NCI-H82 treated with DMSO at 0.1 percent for 48 hours (cell line): Measurements from ENCODE around the gene STK35.

Source experiments
- DNase-seq: peaks from one replicate; lab custom pipeline; 2025; ENCODE audit not compliant: unreplicated experiment; lab: John Stamatoyannopoulos, UW

Gene STK35

DNA sequence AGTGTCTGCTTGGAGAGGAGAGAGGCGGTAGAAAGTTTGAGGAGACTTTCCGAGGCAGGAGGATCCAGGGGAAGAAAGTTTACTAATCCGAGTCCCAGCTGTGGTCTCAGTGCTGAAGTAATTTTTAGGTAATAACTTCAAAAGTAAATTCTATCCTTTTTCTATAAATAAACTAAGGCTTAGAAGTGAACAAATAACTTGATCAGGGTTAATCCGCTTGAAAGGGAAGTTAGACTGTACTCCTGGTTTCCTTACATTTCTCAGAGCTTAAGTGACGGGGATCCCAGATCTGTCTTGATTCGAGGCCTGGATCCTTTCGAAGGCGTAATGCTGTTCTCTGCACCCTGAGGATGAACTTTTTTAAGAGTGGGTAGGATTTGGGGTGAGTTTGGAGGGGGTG is 2.6 kb downstream of the STK35 start:
- DNase-seq: no peak

DNA sequence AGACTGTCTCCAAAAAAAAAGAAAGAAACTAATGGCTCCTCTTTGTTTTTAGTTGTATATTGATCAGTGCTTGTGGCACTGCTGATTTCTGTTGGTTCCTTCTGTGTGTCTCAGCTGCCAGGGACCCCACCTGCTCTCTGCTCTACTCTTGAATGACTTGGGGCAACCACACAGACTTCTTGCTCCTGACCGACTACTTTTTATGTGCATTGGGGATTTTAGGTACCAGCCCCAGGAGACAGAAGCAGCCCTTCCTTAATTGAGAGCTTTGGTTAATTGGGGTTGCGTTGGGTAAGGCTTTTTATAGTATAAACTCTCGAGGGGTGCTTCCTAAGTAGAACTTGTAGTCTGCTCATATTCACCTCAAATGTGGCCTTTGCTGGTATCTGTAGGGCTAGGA is 6.9 kb downstream of the STK35 start:
- no peak for DNase-seq

DNA sequence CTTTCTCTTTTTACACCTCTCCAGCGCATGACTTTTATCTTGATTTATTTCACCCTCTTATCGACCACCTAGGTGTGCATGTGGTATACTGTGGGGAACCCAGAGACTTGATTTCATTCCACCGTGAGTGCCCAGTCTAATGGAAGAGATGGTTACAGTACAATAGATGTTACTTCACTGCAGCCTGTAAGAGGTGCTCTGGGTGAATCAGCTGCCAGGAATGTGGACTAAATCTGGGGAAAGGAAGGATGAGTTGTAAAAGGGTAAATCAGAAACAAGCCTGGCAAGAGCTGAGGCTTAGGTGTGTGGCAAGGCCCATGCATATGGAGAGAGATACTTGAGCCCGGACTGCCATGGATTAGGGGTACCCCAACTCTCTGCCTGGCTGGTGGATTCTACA is 7.4 kb downstream of the STK35 start:
- DNase-seq: no peak

DNA sequence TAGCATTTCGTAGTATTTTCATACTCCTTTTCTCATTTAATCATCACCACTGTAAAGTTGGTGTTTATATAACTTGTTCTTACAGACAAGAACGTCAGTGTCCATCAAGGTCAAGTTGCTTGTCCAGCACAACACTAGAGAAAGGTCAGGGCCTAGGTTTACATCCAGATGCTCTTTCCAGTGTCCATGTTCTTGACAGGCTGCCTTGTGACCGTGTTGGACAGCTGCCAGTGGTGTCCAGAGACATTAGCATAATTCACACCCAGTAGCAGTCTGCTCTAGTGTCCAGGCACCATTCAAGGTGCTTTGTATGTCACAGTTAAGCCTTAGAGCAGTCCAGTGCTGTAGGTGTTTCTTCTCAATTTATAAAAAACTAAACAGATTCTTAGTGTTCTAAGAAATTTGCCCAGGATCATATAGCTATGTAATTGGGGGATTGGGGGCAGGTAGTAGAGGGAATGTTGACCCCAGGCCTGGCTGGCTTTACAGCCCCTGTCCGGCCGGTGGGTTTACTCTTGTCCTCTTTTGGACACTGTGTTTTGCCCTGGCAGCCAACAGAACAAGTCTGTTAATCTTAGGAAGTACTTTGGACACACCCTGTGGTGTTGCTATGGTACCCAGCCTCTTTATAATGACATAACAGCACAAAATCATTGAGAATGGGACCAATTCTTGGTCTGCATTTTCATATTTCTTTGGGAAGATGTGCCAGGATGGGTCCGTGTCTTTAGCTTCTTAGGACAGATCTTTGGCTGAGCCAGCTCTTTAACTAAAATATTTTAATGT is 8.0 kb downstream of the STK35 start:
- no peak for DNase-seq

DNA sequence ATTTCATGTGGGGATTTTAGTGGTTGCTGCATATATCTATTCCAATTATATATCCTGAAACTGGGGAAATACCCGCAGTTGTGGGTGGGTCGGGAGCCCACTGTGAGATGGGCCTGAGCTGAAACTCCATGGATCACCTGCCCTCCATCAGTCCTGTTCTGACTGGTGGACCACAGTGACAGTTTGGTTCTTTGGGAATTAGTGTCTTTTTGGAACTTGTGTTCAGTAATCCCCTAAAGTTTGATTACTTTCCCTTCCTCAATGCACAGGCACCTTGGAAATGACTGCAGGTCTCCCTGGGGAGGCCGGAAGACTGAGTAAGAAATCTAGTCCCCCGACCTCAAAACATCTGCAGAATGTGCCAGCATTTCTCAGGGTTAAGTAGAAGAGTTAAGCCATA is 11.3 kb downstream of the STK35 start:
- no peak for DNase-seq

DNA sequence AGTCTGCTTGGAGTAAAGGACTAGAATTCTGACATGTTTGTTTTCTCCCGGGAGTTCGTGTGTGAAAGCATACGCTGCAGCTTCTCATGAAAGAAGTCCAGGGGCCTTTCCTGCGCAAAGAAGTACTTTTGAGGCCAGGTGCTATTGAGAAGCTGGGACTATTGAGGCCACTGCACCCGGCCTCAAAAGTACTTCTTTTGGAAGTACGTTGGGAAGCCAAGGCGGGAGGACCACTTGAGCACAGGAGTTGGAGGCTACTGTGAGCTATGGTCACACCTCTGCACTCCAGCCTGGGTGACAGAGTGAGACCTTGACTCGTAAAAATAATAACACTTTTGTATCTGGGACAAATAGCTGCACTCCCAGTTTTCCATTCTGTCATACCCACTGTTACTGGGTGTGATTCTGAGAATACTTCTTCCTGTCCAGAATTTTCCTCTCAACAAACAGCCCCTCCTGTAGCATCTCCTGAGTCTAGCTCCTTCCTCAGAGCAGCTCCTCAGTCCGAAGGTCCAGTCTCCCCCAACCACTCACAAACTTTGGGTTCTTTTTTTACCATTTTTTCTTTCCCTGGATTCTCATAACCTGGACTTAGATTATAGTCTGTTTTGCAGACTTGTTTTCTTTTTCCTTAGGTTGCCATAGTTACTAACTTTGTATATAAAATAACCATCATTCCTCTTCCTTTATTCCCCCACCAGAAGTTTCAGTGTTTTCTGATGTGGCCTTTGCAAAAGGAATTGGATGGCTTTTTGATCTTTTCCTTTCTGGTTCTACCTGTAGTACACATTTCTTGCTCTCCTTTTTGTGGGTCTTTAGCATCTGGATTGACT is 12.7 kb downstream of the STK35 start:
- DNase-seq: no peak

DNA sequence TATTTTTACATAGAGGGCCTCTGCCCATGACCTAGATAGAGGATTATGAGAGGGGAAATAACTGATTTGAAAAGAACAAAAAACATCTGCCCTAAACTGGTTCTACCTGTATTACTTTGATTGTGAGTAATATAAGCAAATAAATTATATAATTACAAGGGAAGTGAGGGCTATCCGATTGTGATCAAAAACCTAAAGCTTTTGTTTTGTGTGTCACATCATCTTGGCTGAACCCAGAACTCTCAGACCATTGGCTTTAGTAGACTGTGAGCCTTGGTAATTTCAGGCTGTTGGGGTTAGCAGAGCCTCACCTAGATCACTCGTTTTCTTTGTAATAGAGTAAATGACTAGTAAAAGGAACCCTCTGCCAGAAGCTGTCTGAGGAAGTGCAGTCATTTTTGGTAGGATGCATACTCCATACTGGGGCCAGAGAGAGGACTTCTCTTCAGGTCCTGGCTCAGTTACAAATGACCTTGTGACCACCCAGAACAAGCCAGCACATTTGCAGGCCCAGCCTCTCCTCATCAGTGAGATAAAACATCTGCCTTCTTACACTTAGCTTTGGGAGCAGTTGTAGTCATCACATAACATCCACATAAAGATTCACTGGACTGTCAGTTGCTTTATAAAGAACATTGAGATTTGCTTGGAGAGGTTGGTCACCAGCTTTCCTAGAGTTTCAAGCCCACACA is 13.5 kb downstream of the STK35 start:
- no peak for DNase-seq

DNA sequence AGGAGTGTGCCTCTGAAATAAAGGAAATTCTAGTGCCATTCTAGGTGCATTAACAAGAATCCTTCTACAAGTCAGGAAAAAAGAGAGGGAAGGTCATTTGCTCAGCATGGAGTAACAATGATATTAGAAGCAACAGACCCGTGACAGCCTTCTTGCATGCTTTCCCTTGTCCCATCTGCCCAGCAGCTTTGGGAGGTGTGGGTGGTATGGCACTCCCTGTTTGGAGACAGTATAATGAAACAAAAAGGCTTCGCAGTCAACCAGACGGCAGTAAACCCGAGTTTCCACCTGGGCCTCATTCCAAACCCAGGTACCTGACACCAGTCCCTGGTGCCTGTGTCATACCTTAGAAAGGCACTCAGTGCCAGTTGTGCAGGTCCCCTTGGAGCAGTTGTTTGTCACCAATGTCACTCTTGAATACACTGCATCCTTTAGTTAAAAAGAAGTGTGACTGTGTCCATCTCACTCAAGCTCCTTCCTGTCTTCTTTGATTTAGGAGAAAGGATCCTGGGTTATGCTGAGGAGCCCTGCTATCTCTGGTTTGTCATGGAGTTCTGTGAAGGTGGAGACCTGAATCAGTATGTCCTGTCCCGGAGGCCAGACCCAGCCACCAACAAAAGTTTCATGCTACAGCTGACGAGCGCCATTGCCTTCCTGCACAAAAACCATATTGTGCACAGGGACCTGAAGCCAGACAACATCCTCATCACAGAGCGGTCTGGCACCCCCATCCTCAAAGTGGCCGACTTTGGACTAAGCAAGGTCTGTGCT is 14.7 kb downstream of the STK35 start:
- DNase-seq: no peak

DNA sequence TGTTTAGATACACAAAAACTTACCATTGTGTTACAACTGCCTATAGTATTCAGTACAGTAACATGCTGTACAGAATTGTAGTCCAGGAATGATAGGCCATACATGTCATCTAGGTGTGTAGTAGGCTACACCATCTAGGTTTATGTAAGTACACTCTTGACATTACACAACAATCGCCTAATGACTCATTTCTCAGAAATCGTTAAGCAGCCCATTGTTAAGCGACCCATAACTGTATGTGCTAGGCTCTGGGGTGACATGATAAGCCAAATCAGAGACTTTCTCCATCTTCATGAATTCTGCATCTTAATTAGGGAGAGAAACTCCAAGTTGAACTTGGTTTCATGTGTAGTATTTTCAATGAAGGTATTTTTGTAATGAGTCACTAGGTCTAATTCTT is 17.2 kb downstream of the STK35 start:
- DNase-seq: no peak

DNA sequence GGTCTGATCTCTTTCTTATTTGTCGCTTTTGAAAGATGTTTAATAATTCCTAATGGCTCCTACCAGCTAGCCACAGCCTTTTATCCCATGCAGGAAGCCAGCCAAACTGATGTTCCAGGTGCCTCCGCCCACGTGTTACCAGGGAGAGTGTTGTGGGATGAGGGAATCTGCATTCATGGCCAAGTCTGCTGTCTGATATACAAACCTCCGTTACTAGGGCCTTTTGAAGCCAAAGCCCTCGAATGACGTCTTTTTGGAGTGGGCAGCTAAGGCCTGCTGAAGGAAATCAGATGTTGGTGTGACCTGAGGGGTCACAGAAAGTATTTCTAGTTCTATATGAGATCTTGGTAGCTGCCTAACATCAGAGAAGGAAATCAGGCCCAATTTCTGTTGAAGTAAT is 21.3 kb downstream of the STK35 start:
- DNase-seq: no peak

DNA sequence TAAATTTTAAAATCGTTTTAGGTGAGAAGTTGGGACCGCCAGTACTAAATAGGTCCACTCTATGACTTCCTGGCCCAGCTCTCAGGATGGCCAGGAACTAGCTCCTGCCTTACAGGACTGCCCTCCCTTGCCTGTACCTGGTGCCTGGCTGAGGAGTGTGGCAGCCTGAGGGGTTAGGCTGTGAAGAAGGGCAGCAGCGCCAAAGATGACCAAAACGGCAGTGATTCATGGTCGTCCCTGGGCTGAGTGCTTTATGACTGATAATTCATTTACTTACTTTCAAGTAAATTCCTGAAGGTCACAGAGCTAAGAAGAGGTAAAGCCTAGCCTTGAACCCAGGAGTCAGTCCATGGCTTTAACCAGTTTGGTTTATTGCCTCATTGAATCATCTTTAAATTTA is 22.1 kb downstream of the STK35 start:
- DNase-seq: no peak

DNA sequence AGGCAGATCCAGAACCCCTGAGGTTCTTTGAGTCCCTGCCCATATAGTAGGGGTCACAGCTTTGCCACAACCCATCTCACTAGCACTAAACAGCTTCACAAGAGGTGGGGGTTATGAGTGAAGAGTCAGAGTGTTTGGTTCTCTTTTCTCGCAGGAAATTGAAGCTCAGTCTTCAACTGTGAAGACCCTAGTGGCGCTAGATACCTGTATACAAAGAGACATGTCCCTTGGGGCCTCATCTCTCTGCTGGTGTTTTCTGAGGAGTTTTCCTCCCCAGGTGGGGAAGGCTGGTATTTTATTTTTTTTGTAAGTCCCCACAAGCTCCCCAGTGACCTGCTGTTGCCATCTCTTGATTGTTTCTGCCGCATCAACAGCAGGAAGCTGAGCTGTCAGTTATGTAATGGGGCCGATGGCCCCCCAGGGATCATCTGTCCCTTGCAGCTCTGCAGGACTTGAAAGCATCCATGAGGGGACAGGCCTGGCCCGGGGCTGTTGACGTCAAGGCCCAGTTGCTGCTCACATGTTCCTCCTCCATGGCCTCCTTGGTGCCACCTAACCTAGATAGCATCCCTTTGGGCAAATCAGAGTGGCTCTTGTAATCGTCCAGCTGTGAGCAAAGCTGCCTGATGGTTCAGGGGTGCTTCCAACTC is 23.1 kb downstream of the STK35 start:
- no peak for DNase-seq

DNA sequence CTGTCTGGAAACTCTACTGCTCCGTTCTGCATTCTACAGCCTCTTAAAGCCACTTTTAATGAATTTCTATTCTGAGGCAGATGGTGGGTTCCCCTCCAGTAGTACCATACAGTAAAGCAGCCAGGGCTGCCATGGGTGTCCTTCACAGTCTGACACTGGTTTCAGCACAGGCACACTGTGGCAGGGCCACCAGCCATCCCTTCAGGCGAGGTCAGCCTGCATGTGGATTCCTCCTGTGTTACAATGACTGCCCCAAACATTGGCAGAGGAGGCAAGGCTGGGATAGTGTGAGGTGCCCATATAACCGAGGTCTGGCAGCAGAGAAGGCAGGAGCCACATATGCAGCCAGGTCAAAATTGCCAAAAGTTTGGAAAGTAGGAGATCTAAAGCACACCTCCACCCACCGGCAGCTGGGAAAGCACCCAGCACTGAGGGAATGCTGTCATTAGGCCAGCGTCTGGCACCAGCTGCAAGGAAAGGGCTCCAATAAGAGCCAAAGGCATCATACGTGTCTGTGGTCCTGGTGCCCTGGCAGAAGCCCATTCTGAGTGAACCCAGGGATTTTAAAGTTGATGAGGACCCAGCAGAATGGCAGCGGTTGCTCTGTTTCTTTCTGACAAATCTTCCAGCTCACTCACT is 24.0 kb downstream of the STK35 start:
- no peak for DNase-seq

DNA sequence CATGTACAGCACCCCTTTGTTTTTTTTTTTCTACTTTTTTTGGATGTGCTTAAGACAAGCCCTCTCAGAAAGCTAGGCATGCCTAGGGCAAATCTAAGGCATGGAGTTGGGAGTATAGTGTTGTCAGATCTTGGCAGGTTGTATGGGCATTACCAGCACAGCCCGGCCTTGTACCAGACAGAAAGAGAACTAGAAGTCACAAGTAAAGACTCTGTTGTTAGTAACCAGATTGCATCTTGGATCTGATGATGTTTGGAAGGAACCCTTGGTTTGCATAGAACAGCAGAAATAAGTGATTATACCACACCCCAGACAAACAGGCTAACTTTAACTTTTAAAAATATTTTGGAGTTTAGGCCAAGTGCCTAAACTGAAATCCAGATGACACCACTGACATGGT is 25.6 kb downstream of the STK35 start:
- DNase-seq: no peak

DNA sequence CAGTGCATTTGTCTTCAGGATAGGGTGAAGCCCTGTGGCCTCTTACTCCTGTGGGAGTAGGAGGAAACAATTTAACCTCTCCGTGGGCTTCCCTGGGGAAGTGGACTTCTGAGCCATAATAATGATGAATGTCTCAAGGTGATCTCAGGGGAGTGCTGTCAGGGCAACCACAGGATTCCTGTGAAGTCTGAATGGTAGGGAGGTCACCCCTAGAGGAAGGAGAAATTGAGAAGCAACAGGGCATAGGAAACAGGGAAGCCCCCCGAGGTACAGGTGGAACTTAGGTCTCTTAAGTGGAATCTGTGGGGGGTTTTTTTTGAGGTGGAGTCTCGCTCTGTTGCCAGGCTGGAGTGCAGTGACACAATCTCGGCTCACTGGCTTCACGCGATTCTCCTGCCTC is 26.9 kb downstream of the STK35 start:
- no peak for DNase-seq

DNA sequence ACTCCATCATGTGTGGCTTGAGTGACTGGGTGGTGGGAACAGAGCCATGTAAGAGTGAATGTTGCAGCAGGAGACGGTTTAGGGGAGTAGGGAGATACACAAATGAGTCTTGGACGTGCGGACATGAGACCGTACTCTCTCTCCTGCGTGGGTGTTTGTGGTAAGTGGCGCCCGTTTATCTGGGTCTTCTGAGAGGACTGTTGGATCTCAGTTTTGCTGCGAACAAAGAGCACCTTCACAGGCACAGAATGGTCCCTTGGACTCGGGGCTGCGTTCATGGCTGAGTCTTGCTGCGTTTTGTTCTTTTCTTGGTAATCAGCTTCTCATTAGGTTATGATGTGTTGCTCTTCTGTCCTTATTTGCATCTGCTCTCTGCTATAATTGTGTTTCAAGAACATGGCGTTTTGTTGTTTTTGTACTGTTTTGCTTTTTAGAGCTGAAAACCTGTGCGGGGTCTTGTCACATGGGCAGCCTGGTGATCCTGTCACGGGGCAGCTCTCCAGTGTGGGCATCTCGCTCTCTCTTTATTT is 28.5 kb downstream of the STK35 start:
- no peak for DNase-seq

DNA sequence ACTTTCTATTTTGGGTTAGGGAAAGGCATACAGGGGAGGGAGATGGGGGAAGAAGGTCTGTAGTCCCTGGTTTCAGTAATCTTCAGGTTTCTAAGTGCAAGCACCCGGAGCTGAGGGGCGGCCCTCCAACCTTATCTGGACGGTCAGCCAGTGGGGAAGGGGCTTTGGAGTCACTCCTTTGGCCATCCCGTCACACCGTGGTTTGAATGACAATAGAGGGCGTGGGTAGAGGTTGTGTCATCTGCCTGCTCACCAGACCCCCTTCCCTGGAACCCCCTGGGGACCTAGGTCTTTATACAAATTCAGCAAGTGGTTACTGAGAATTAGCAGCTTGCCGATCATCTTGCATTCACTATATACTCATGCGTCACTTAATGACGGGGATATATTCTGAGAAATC is 29.1 kb downstream of the STK35 start:
- DNase-seq: no peak

DNA sequence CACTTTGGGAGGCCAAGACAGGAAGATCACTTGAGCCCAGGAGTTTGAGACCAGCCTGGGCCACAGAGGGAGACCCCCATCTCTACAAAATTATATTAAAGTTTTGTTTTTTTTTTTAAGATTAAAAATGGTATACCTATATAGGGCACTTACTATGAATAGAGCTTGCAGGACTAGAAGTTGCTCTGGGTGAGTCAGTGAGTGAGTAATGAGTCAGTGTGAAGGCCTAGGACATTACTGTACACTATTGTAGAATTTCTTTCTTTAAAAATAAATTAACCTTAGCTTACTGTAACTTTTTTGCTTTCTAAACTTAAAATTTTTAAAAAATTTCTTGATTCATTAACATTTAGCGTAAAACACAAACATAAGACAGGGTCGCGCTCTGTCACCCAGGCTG is 29.7 kb downstream of the STK35 start:
- DNase-seq: no peak

DNA sequence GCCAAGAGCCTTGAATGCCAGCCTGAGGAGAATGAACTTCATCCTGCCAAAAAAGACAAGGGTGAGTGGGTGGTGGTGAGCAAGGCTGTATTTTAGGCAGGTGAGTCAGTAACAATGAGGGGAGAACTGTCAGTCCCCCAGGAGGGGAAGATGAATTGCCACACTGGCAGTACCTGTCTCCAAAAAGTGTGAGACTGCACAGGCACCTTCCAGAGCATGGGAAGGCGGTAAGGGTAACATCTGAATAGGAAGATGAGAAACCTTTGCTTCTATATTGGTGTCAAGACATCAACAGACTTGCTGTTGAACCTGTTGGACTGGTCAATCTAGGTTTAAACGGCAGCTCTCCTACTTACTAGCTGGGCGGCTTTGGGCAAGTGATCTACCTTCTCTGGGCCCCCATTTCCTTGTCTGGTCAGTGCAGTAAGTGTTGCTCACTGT is 30.9 kb downstream of the STK35 start:
- DNase-seq: no peak
